ENCODE results near the gene ZPBP.

The ZPBP gene

DNA sequence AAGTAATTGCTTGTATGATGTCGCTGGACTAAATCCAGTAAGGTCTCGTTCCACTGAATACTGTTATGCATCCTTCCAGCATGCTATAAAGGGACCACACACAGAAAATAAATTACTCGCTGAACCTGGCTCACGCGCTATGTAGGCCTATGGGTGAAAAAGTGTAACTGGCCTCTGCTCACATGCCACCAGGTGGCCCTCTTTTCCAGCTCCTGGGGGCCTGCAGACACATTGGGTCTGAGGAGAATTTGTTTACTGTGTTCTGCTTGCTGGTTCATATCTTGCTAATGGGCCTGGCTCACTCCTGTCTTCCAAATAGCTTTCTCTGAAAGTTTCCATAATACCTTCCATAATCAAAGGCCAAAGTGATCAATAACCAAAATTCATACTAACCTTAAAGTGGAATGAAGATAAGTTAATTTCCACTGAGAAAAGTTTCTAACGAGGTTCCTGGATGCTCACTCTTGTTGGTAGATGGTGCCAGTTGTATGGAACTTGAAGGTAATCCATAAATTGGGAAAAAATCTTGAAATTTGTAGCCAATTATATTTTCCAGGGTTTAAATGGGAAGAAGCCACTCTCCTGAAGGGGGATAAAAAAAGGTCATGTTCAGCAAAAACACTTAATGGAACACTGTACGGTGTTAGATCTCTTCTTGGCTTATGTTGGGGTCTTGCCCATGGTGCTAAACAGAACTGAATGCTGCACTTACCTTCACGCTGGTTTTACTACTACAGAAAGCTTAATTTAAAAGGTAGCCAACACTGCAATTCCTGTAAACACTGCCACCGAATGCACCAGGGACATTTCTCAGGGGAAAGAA is 27.0 kb upstream of the ZPBP start:
- TF ChIP-seq Cebpa-rat (IDR thresholded peaks at IDR 0.05): no peak
- Histone ChIP-seq H4K20me1 (no peaks in the 10 kb centered on the region), H3K9ac (no peak overlapping the region), H3K4me1 (peaks cover 6 to 15% (median 9%) of the 10 kb centered on the region in 10 experiments; a peak in 18 of 20 replicates), H3K27ac (no peak overlapping the region), H3K36me3 (no peaks in the 10 kb centered on the region), H3K4me2 (peak overlapping the region in 1 of 11 experiments; percentile 47; a peak in 2 of 22 replicates), H3K4me3 (no peak overlapping the region), H3K27me3 (no peaks in the 10 kb centered on the region), H3K9me3 (replicated peaks in 1 of 11) (no peaks in the 10 kb centered on the region)

DNA sequence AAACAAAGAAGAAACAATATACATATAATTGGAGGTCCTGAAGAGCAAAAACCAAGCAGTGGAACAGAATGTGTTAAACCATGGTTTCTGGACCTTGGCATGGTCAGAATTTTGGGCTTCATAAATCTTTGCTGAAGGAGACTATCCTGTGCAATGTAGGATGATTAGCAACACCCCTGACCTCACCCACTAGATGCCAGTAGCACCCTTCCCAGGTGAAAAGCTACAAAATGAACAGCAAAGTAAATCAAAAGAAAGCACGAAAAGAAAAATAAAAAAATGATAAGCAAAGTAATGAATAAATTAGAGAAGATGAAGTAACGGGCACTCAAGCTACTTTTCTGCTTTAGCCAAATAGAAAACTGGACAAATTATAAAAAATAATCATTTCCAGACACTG is 19.2 kb upstream of the ZPBP start:
- Histone ChIP-seq H3K4me1 (no peaks in the 10 kb centered on the region), H3K9ac (no peak overlapping the region), H3K4me2 (no peak overlapping the region), H3K36me3 (no peaks in the 10 kb centered on the region), H3K27ac (no peak overlapping the region), H4K20me1 (no peaks in the 10 kb centered on the region), H3K9me3 (replicated peaks in 1 of 11) (peaks cover 9 to 19% (median 15%) of the 10 kb centered on the region in 11 experiments), H3K27me3 (no peaks in the 10 kb centered on the region), H3K4me3 (no peak overlapping the region)
- TF ChIP-seq Cebpa-rat (IDR thresholded peaks at IDR 0.05): no peak

DNA sequence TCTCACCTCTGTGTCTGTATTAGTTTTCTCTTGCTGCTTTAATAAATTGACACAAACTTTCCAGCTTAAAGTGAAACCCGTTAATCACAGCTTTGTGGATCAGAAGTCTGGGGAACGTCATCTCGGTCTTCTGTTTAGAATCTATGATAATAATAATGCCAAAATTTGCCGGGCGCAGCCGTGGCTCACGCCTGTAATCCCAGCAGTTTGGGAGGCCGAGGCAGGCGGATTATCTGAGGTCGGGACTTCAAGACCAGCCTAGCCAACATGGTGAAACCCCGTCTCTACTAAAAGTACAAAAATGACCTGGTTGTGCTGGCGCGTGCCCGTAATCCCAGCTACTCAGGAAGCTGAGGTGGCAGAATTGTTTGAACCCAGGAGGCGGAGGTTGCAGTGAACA is 8.8 kb upstream of the ZPBP start:
- H3K4me1 ChIP-seq: no peaks in the 10 kb centered on the region
- no peak overlapping the region for H3K27ac ChIP-seq
- peaks cover 0 to 2% (median 0%) of the 10 kb centered on the region in 11 experiments; a peak in 3 of 22 replicates for H3K9me3 ChIP-seq (replicated peaks in 1 of 11)
- no peaks in the 10 kb centered on the region for H3K27me3 ChIP-seq
- H3K36me3 ChIP-seq: no peaks in the 10 kb centered on the region
- H3K9ac ChIP-seq: no peak overlapping the region
- no peaks in the 10 kb centered on the region for H4K20me1 ChIP-seq
- no peak for TF ChIP-seq Cebpa-rat (IDR thresholded peaks at IDR 0.05)
- H3K4me2 ChIP-seq: no peak overlapping the region
- no peak overlapping the region for H3K4me3 ChIP-seq

DNA sequence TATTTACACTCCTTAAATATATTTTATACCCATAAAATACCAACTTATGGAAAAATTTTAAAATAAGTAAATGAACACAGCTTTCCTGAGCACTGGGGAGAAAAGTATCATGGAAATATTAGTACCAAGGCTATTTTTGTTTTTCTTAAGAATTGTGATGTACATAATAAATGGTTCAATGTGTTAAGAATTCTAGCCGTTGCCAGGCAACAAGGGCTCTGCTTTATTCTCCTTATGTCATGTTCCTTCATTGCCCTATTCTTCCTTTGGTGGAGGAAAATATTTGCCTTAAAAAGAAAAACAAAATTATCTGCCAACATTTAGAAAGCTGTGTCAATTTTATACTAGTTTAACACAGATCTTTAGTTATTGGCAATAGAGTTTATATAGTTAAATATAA is 2.6 kb upstream of the ZPBP start:
- peaks cover 0 to 9% (median 7%) of the 10 kb centered on the region in 10 experiments; a peak in 14 of 20 replicates for H3K4me1 ChIP-seq
- no peaks in the 10 kb centered on the region for H3K27me3 ChIP-seq
- no peaks in the 10 kb centered on the region for H4K20me1 ChIP-seq
- no peak overlapping the region for H3K27ac ChIP-seq
- TF ChIP-seq Cebpa-rat (IDR thresholded peaks at IDR 0.05): no peak
- H3K4me2 ChIP-seq: no peak overlapping the region
- H3K36me3 ChIP-seq: no peaks in the 10 kb centered on the region
- H3K4me3 ChIP-seq: no peak overlapping the region
- no peak overlapping the region for H3K9ac ChIP-seq
- no peaks in the 10 kb centered on the region for H3K9me3 ChIP-seq (replicated peaks in 1 of 11)

DNA sequence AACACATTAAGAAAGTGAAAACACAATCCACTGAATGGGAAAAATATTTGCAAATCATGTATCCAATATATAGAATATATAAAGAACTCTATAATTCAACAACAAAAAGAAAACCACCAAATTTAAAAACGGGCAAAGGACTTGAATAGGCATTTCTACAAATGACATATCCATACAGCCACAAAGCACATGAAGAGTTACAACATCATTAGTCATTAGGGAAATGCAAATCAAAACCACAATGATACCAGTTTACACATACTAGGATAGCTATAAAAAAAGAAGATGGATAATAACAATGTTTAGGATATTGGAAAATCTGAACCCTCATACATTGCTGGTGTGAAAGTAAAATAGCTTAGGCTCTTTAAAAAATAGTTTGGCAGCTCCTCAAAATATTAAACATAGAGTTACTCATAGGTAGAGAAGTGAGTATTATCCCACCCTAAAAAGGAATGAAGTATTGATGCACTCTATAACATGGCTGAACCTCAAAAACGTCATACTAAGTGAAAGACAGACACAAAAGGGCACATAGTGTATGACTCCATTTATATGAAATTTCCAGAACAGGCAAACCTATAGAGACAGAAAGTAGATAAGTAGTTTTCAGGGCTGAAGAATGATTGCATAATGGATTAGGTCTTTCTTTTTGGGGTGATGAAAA is 4.5 kb downstream of the ZPBP start:
- Histone ChIP-seq H3K9me3 (replicated peaks in 1 of 11) (peaks cover 0 to 13% (median 5%) of the 10 kb centered on the region in 11 experiments; a peak in 9 of 22 replicates), H3K4me1 (peaks cover 0 to 9% (median 7%) of the 10 kb centered on the region in 10 experiments; a peak in 14 of 20 replicates), H3K36me3 (no peaks in the 10 kb centered on the region), H3K27ac (no peak overlapping the region), H4K20me1 (no peaks in the 10 kb centered on the region), H3K4me3 (no peak overlapping the region), H3K4me2 (no peak overlapping the region), H3K9ac (no peak overlapping the region), H3K27me3 (no peaks in the 10 kb centered on the region)
- 0 out of 22 replicates have a peak, but pooled peaks of 1 of the 11 experiments have one; percentile 9 for TF ChIP-seq Cebpa-rat (IDR thresholded peaks at IDR 0.05)

DNA sequence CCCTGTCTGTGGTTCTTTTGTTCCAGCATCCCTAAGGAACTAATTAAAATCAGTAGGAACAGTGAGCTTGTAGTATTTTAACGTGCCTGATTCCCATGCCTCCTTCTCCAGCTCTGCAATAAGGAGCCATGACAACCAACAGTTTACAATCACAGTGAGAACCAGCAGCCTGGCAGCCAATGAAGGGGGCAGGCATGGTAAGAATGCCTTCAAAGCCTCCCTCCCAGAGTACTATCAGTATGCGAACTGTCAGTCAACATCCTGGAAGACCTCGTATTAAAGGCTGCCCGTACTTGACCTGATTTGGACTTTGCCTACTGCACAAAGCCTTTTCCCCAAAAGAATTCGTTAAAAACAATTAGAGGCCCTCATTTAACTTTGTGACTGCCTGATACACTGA is 7.7 kb downstream of the ZPBP start:
- no peak overlapping the region for H3K9ac ChIP-seq
- no peak overlapping the region for H3K4me2 ChIP-seq
- no peak overlapping the region for H3K4me3 ChIP-seq
- no peaks in the 10 kb centered on the region for H3K36me3 ChIP-seq
- no peaks in the 10 kb centered on the region for H4K20me1 ChIP-seq
- H3K27ac ChIP-seq: no peak overlapping the region
- no peaks in the 10 kb centered on the region for H3K27me3 ChIP-seq
- no peak for TF ChIP-seq Cebpa-rat (IDR thresholded peaks at IDR 0.05)
- H3K9me3 ChIP-seq (replicated peaks in 1 of 11): peaks cover 0 to 13% (median 5%) of the 10 kb centered on the region in 11 experiments; a peak in 9 of 22 replicates
- H3K4me1 ChIP-seq: no peaks in the 10 kb centered on the region

DNA sequence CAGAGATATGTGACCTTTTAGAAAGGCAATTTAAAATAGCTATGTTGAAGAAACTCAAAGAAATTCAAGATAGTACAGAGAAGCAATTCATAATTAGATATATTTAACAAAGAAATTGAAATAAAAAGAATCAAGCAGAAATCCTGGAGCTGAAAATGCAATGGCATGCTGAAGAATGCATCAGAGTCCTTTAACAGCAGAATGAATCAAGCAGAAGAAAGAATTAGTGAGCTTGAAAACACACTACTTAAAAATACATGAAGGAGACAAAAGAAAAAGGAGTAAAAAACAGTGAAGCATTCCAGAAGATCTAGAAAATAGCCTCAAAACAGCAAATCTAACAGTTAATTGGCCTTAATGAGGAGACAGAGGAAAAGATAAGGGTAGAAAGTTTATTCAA is 20.0 kb downstream of the ZPBP start:
- no peak overlapping the region for H3K4me3 ChIP-seq
- H4K20me1 ChIP-seq: no peaks in the 10 kb centered on the region
- TF ChIP-seq Cebpa-rat (IDR thresholded peaks at IDR 0.05): no peak

DNA sequence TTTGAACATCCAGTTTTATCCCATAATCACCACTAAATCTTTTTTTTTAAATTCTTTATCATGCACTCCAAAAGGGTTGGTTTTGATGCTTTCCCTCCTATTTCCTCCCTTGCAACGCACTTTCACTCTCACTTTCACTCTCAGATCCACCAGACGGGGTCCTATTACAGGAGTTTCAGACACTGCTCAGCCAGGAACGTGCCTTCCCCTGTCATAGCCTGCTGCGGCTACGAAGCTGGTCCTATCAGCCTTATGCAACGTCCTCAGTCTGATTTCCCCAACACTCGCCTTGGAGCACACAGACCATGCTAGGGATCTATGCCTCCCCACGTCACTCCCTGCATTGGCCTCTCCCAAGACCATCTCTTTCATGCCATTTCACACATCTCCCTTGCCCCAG is 23.4 kb downstream of the ZPBP start:
- Histone ChIP-seq H3K4me1 (peaks cover 9 to 24% (median 18%) of the 10 kb centered on the region in 10 experiments; a peak in 19 of 20 replicates), H3K27ac (peak overlapping the region in 10 of 11 experiments; percentile 39 to 78 (median 68); a peak in 17 of 22 replicates), H3K9ac (peak overlapping the region; percentile 60 to 80 (median 74); a peak in 19 of 22 replicates), H4K20me1 (no peaks in the 10 kb centered on the region), H3K9me3 (replicated peaks in 1 of 11) (peaks cover 48 to 72% (median 64%) of the 10 kb centered on the region in 11 experiments), H3K4me2 (peak overlapping the region; percentile 82 to 93 (median 90)), H3K4me3 (peak overlapping the region; percentile 50 to 71 (median 56)), H3K36me3 (peaks cover 0 to 8% (median 0%) of the 10 kb centered on the region in 11 experiments; a peak in 2 of 22 replicates), H3K27me3 (no peaks in the 10 kb centered on the region)
- no peak for TF ChIP-seq Cebpa-rat (IDR thresholded peaks at IDR 0.05)

More for the DNA sequence above, 20.0 kb downstream of the ZPBP start:
- Histone ChIP-seq H3K9ac (no peak overlapping the region), H3K4me2 (no peak overlapping the region), H3K9me3 (replicated peaks in 1 of 11) (peaks cover 47 to 68% (median 64%) of the 10 kb centered on the region in 11 experiments), H3K4me1 (peaks cover 8 to 17% (median 10%) of the 10 kb centered on the region in 10 experiments; a peak in 19 of 20 replicates), H3K27me3 (no peaks in the 10 kb centered on the region), H3K27ac (no peak overlapping the region), H3K36me3 (peaks cover 0 to 8% (median 0%) of the 10 kb centered on the region in 11 experiments; a peak in 2 of 22 replicates)

Measured in BLaER1 treated with 17β-estradiol and CSF1 and Interleukin-3, amounts not matched to agents 10 nM and 100 nM (cell line).